GM23338 (cell line): ENCODE data around the gene RYR2. TPM values are rescaled to one million over a fixed set of nuclear protein-coding genes. Genes with fewer than 3 reads are reported as not detected.

Experiments used
- ATAC-seq: fragments of 200-7000 bp; cut with Tn5 transposase; 3 replicates; pipeline ENCODE4 v1.9.1; 2020
- DNase-seq: peaks from one replicate; pipeline ENCODE4 v3.0.0-alpha.2; 2015; ENCODE audit warnings: low spot score
- H2AFZ ChIP-seq: fragments of 200-600 bp; sonication (generic); 2 replicates; pipeline ENCODE4 v1.8.0; 2016; ENCODE audit warnings: antibody characterized with exemption, mild to moderate bottlenecking, moderate library complexity
- H3F3A ChIP-seq: fragments of 200-600 bp; sonication (generic); replicated peaks from 2 replicates; pipeline ENCODE4 v1.8.0; 2017; ENCODE audit warnings: antibody characterized with exemption, mixed run types, low read depth
- H3K27ac ChIP-seq: fragments of 200-600 bp; sonication (generic); 2 replicates; pipeline ENCODE4 v1.6.1; 2016; ENCODE audit warnings: low read depth
- H3K27me3 ChIP-seq: fragments of 200-600 bp; sonication (generic); 2 replicates; pipeline ENCODE4 v1.8.0; 2016; ENCODE audit warnings: mild to moderate bottlenecking, mixed run types, moderate library complexity; ENCODE audit not compliant: insufficient read depth
- H3K36me3 ChIP-seq: fragments of 200-600 bp; sonication (generic); 2 replicates; pipeline ENCODE4 v1.8.0; 2016; ENCODE audit warnings: mild to moderate bottlenecking; ENCODE audit not compliant: insufficient read depth
- H3K4me1 ChIP-seq: fragments of 200-600 bp; sonication (generic); 2 replicates; pipeline ENCODE4 v1.8.0; 2016; ENCODE audit warnings: mild to moderate bottlenecking, moderate library complexity; ENCODE audit not compliant: insufficient read depth
- H3K4me2 ChIP-seq: fragments of 200-600 bp; sonication (generic); 2 replicates; pipeline ENCODE4 v1.7.1; 2017; ENCODE audit warnings: mixed run types
- H3K4me3 ChIP-seq: fragments of 200-600 bp; sonication (generic); 2 replicates; pipeline ENCODE4 v1.6.1; 2016; ENCODE audit warnings: mixed run types
- H3K79me2 ChIP-seq: fragments of 200-600 bp; sonication (generic); replicated peaks from 2 replicates; pipeline ENCODE4 v1.8.0; 2017; ENCODE audit warnings: mild to moderate bottlenecking; ENCODE audit not compliant: insufficient read depth
- H3K9me2 ChIP-seq: fragments of 200-600 bp; sonication (generic); 2 replicates; pipeline ENCODE4 v1.8.0; 2017; ENCODE audit not compliant: insufficient read depth
- H4K20me1 ChIP-seq: fragments of 200-600 bp; sonication (generic); replicated peaks from 2 replicates; pipeline ENCODE4 v1.8.0; 2017; ENCODE audit warnings: mild to moderate bottlenecking; ENCODE audit not compliant: insufficient read depth
- H3K27ac Mint-ChIP-seq: 2 replicates; pipeline ENCODE4 v1.8.0; 2020; ENCODE audit warnings: inconsistent platforms, mild to moderate bottlenecking, moderate library complexity, mixed read lengths
- H3K27me3 Mint-ChIP-seq: 3 replicates; pipeline ENCODE4 v1.8.0; 2022; ENCODE audit warnings: low read depth, mild to moderate bottlenecking, moderate library complexity, mixed read lengths, inconsistent platforms; ENCODE audit not compliant: insufficient read depth, poor library complexity
- H3K36me3 Mint-ChIP-seq: 3 replicates; pipeline ENCODE4 v1.8.0; 2021; ENCODE audit warnings: low read depth, mild to moderate bottlenecking, inconsistent platforms, moderate library complexity, mixed read lengths
- H3K4me1 Mint-ChIP-seq: 3 replicates; pipeline ENCODE4 v1.8.0; 2020; ENCODE audit warnings: mild to moderate bottlenecking, inconsistent platforms, mixed read lengths
- H3K4me3 Mint-ChIP-seq: 3 replicates; pipeline ENCODE4 v1.8.0; 2021; ENCODE audit warnings: moderate library complexity, mild to moderate bottlenecking, inconsistent platforms, mixed read lengths
- H3K9me3 Mint-ChIP-seq: 3 replicates; pipeline ENCODE4 v1.8.0; 2020; ENCODE audit warnings: moderate library complexity, mild to moderate bottlenecking, inconsistent platforms, mixed read lengths
- EZH2 ChIP-seq: fragments of 200-600 bp; sonication (generic); IDR thresholded peaks from one replicate; pipeline ENCODE4 v1.8.0; 2017; ENCODE audit warnings: antibody characterized with exemption, mild to moderate bottlenecking, low read depth; ENCODE audit not compliant: unreplicated experiment
- NANOG ChIP-seq: IDR thresholded peaks from 2 replicates; pipeline ENCODE4 v1.6.1; 2016; ENCODE audit warnings: antibody characterized with exemption, borderline replicate concordance
- POLR2AphosphoS5 ChIP-seq: IDR thresholded peaks from 2 replicates; pipeline ENCODE4 v1.6.1; 2016; ENCODE audit warnings: antibody characterized with exemption, low read depth
- STAT1 ChIP-seq: IDR thresholded peaks from one replicate; pipeline ENCODE4 v1.6.1; 2016; ENCODE audit warnings: antibody characterized with exemption; ENCODE audit not compliant: unreplicated experiment
- ZNF114 ChIP-seq: fragments of 250-450 bp; sonication (Bioruptor Pico); IDR thresholded peaks from 2 replicates; pipeline ENCODE4 v1.5.0; 2020; ENCODE audit warnings: mild to moderate bottlenecking, moderate library complexity
- ZNF331 ChIP-seq: fragments of 250-450 bp; sonication (Bioruptor Pico); IDR thresholded peaks from 2 replicates; pipeline ENCODE4 v1.5.0; 2020; ENCODE audit warnings: low read depth, mild to moderate bottlenecking, moderate library complexity
- polyA plus RNA-seq: library from polyadenylated mRNA; unstranded; fragments of >200 nt; fragmentation: Nextera tagmentation; extraction: Ambion mirVana; gene quantifications from 2 replicates; pipeline ENCODE4 v1.2.1, GENCODE V29; 2016
- total RNA-seq: library from RNA; depleted of rRNA; stranded (reverse); fragments of >200 nt; shearing (Covaris generic); gene quantifications from 2 replicates; pipeline ENCODE4 v1.2.3, GENCODE V29; 2014
- TF ChIP-seq, protein P1 (sequence below), 2 experiments: fragments of 200-600 bp in 1 of 2; sonication (generic) in 1 of 2; conservative IDR thresholded peaks; 2 replicates each; pipeline versions ENCODE4 v1.5.1 to v1.6.1; 2016 to 2017; ENCODE audit warnings: antibody characterized with exemption in 2 of 2, low read depth in 2 of 2, mild to moderate bottlenecking in 2 of 2, moderate library complexity in 1 of 2
- TF ChIP-seq, protein P2 (sequence below): IDR thresholded peaks from 2 replicates; pipeline ENCODE4 v1.6.1; 2016; ENCODE audit warnings: antibody characterized with exemption

The RYR2 gene
- total and polyA plus RNA-seq, 2 experiments from 2014 or later: 8.9 to 10.0 TPM

DNA sequence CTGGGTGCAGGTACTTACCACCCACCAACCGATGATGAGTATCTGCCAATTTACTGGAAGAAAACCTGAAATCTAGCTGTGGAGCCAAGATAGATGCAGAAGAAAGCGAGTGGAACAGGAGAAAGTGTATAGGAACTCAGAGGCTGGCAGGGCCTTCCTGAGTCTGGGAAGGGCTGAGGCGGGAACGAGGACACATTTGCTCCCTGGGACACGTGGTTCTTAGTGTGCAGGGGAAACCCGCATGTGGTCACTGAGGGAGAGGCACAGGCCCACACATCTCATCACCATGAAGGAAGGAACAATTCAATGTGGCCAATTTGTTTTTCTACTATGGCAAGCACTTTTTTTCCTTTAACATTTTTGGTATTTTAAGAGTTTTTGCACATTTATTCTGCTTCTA, 8.2 kb downstream of the RYR2 start (continued):
- TF ChIP-seq EZH2 (no peak), STAT1 (no peak), NANOG (no peak), ZNF114 (CRISPR knock-in tag) (no peak), POLR2AphosphoS5 (no peak)
- TF ChIP-seq, protein P1, sequence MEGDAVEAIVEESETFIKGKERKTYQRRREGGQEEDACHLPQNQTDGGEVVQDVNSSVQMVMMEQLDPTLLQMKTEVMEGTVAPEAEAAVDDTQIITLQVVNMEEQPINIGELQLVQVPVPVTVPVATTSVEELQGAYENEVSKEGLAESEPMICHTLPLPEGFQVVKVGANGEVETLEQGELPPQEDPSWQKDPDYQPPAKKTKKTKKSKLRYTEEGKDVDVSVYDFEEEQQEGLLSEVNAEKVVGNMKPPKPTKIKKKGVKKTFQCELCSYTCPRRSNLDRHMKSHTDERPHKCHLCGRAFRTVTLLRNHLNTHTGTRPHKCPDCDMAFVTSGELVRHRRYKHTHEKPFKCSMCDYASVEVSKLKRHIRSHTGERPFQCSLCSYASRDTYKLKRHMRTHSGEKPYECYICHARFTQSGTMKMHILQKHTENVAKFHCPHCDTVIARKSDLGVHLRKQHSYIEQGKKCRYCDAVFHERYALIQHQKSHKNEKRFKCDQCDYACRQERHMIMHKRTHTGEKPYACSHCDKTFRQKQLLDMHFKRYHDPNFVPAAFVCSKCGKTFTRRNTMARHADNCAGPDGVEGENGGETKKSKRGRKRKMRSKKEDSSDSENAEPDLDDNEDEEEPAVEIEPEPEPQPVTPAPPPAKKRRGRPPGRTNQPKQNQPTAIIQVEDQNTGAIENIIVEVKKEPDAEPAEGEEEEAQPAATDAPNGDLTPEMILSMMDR (conservative IDR thresholded peaks at IDR 0.05; ENCODE audit: low read depth in 2 of 2): no peak
- TF ChIP-seq, protein P2, sequence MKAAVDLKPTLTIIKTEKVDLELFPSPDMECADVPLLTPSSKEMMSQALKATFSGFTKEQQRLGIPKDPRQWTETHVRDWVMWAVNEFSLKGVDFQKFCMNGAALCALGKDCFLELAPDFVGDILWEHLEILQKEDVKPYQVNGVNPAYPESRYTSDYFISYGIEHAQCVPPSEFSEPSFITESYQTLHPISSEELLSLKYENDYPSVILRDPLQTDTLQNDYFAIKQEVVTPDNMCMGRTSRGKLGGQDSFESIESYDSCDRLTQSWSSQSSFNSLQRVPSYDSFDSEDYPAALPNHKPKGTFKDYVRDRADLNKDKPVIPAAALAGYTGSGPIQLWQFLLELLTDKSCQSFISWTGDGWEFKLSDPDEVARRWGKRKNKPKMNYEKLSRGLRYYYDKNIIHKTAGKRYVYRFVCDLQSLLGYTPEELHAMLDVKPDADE: no peak

DNA sequence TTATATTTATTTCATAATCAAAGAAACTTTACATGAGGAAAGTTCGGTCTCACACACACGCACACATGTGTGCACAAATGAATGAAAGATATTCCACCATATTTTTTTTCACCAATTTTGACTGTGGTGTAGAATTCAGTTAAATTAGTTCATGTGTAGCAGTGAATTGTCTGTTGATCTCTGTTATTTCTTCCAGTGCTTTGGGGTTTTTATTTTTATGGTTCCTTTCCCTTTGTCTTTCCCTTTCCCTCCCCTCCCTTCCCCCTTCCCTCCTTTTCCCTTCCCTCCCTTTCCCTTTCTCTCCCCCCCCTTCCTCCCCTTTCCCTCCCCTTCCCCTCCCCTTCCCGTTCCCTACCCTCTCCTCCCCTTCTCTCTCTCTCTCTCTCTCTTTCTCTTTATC, 8.9 kb downstream of the RYR2 start:
- H3K36me3 ChIP-seq: no peaks in the 10 kb centered on the region
- no peaks in the 10 kb centered on the region for H3F3A ChIP-seq
- H3K9me2 ChIP-seq: peaks cover 8% of the 10 kb centered on the region; the same call in 1 of the 2 replicates
- H3K36me3 Mint-ChIP-seq: no peaks in the 10 kb centered on the region; the same call in 2 of the 3 replicates
- H3K27ac ChIP-seq: no peak overlapping the region
- ATAC-seq (no peak), DNase-seq (no peak)
- TF ChIP-seq NANOG: no peak
- TF ChIP-seq, protein P1 (conservative IDR thresholded peaks at IDR 0.05; ENCODE audit: low read depth in 2 of 2): no peak
- no peak for TF ChIP-seq POLR2AphosphoS5
- TF ChIP-seq ZNF331 (CRISPR knock-in tag): no peak
- TF ChIP-seq, protein P2: no peak
- peaks cover 86% of the 10 kb centered on the region for H3K79me2 ChIP-seq
- H2AFZ ChIP-seq: no peak overlapping the region
- no peaks in the 10 kb centered on the region for H3K27me3 ChIP-seq
- no peak overlapping the region for H3K4me2 ChIP-seq
- H3K9me3 Mint-ChIP-seq: no peaks in the 10 kb centered on the region
- peaks cover 43% of the 10 kb centered on the region for H3K4me1 ChIP-seq
- H3K4me3 Mint-ChIP-seq: no peak overlapping the region
- H3K4me3 ChIP-seq: no peak overlapping the region
- H3K27ac Mint-ChIP-seq: no peak overlapping the region
- no peaks in the 10 kb centered on the region for H4K20me1 ChIP-seq
- H3K27me3 Mint-ChIP-seq: no peaks in the 10 kb centered on the region
- H3K4me1 Mint-ChIP-seq: peaks cover 12% of the 10 kb centered on the region
